SKM-1 (cell line): ENCODE data around the gene SUPT5H.

Source experiments
- DNase-seq: peaks from one replicate; lab custom pipeline; 2025; ENCODE audit not compliant: unreplicated experiment; lab: John Stamatoyannopoulos, UW

Gene SUPT5H

DNA sequence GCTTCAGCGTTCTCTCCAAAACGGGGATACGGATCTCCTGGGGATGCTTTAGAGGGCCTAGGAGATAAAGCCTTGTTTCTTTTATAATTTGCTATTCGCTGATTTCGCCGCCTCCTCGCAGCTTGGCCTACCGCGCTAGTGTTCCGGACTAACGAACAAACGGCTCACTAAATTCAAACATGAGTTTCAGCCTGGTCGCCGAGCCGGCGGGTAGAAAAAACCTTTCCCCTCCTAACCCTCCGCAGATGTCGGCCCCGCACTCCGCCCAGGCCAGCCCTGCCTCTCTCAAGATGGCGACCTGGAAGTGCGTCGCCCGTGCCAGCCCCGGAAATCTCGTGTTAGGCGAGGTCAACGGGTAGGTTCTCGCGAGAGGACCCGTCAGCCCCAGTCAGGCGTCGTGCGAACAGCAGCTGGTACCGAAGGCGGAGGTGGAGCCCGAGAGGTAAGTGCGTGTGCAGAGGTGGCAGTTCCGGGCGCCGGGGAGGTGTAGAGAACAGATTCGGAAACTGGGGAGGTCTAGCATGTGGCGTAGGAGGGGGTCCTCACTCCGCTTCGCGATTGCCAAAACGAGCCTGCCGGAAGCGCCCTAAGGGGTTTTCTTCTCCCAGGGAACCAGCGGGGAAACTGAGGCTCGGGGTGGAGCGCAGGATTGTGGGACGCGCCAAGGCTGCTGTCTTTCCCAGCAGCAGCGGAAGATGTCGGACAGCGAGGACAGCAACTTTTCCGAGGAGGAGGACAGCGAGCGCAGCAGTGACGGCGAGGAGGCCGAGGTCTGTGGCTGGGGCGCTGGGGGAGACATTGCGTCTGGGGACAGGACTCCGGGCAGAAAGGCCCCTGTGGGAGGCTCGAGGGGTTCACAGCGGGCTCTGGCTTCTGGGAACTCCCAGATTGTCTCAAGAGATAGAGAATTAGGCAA, at the start of gene SUPT5H:
TSS of gene SUPT5H (plus strand) at position 387 of the 916 bp plus-strand sequence. CDS start at position 696, 309 bp downstream.
- DNase-seq, result peak; percentile 93

DNA sequence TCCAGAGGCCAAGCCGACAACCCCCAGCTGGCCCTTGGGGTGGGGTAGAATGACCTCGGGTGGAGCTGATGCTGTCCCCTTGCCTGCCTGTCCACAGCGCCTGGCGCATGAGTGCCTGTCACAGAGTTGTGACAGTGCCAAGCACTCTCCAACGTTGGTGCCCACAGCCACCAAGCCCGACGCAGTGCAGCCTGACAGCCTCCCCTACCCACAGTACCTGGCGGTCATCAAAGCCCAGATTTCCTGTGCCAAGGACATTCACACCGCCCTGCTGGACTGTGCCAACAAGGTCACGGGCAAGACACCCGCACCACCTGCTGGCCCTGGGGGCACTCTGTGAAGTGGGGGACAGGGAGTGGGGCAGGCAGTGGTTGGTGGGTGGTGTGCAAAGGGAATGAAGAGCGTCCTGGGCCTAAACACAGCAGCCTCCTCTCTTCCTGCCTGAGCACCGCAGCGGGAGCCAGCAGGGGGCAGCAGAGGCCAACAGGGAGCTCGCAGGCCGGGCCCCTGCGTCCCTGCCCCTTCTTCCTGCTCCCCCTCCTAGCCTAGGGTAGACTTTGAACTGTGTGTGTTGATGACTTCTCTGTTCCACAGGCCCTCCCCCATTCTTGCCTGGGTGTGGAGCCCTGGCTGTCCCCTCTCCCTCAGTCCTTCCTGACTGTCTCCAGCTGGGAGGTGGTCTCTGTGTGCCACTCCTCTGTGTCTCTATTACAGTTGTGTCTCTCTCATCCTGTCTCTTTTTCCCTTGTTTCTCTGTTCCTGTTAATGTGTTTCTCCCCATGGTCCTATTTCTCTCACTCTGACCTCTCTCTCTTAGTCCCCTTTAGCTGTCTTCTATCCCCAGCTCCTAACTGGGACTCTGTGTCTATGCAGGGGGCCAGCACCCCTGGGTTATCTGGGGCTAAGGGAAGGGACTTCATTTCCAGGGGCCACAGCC, 47.8 kb upstream of the SUPT5H start:
- peak; percentile 77 for DNase-seq

DNA sequence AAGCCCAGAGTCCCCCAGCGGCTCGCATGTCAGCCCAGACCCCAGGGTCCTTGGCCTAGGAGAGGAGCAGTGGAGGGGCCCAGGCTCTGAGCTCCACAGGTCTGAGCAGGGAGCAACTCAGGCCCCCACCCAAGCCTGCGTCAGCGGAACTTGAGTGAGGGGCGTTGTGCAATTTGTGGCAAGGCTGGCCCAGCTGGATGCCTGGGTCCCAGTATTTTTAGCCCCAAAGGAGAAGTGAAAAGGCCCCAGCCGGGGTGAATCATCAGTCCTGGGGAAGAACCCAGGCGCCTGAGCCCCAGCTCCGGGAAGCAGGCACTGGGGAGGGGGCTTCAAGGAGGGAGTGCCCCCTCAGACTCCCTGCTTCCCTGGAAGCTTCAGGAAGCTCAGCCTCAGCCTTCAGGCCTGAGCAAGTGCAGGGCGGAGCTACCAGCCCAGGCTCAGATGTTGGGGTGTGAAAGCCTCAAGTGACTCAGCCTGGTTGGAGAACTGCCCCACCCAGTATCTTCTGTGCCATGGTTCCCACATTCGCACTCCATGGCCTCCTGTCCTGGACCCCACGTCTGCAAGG, 47.0 kb upstream of the SUPT5H start:
- peak; percentile 73 for DNase-seq

DNA sequence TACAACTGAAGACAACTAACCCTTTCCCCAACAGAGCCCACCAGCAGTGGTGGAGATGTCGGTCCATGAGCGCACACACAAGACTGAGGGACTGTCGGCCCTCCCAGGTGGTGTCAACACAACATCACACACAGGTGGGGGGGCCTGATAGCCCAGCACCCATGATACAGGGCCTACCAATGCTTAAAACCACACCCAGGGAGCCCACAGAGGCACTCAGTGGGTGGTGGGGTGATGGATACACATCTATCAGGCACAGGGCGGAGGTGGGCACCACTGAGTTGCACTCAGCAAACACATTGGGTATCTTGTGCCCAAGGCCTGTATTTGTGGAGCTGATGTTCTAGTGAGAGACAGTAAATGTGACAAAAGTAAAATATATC, 45.7 kb upstream of the SUPT5H start:
- no peak for DNase-seq

DNA sequence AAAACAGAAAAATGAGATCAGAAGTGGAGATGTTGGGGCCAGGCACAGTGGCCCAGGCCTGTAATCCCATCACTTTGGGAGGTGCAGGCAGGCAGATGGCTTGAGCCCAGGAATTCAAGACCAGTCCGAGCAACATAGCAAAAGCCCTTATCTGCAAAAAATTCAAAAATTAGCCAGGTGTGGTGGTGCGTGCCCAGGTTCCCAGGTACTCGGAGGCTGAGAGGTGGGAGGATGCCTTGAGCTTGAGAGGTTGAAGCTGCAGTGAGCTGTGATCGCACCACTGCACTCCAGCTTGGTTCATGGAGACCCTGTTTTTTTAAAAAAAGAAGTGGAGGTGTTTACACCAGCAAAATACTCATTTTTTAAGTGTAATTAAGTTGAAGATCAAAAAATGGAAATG, 45.3 kb upstream of the SUPT5H start:
- no peak for DNase-seq

DNA sequence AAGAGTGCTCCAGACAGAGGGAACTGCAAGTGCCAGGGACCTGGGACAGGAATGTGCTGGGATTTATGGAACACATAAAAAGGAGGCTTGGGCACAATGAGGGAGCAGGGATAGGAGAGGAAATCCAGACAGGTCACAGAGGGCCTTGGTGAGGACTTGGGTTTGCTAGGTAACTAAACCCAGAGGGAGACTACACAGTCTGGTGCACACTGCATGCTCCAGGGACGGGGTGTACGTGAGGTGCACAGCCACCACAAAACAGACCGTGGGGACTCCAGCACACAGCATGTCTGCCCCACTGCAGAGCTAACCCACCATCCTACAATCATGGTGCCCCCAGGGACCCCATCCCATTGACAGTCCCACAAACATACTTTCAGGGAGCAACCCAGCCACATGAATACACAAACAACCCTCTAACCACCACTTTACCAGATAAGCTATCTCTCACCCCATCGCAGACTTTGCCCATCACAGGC, 44.3 kb upstream of the SUPT5H start:
- no peak for DNase-seq

DNA sequence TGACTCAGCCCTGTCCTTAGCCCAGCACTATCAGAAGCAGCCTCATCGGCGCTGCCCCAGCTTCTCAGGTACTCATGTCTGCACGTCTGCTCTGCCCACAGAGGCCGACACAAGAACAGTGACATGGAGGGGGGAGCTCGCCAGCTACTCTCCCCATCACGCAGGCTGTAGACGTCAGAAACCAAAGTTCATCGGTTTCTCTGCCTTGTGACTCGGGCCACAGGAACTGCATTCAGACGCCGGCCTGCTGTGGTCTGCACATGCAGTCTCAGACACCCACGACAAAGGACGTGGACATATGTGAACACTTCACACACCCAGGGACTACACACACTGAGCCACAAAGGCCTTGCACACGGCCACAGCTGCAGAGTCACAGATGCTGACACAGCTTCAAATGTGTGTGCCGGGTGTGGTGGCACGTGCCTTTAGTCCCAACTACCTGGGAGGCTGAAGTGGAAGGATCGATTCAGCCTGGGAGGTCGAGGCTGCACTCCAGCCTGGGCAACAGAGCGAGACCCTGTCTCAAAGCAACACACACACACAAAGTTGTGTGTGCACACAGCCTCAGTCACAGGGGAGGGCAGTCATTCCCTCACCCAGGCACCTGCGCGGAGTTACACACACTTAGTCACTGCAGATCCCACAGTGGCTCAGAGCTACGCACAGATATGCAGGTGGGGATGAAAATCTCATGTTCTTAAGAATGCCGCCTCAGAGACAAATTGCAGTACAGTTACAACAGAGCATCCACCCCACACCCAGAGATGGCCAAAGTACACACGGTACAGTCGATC, 43.6 kb upstream of the SUPT5H start:
- no peak for DNase-seq

DNA sequence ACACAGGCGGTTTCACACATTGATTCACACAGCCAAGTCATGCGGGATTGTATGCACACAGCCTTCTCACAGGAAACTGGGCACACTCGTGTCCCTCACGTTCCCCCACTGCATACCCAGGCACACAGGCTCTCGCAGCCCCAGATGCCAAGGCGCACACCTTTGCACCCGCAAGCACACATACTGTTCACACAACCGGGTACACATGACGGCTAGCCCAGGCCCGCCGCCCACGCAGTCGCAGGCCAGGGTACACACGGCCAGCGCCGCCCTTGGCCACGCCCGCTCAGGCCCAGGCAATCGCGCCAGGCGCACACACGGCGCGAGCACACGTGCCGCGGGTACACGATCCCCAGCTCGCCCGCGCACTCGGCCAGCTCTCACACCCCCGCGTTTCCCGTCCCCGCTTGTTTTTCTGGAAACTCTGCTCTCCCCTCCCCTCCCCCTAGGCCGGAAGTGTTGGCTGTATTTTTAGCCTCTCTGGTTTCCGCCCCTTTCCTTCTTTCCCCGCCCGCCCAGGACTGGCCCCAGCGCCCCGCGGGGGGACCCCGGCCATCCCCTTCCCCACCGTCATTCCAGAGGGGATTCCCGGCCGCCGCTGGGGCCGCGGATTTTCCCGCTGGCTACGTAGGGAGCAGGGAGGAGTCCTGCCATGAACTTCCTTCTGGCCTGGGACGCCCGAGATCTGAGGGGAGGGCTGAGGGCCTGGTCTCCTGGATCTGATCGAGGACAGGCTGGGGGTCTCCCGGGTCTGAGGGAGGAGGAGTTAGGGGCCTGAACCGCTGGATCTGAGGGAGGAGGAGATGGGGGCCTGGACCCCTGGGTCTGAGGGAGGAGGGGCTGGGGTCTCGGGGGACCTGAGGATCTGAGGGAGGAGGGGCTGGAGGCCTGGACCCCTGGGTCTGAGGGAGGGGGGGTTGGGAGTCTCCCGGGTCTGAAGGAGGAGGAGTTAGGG, 42.8 kb upstream of the SUPT5H start:
- DNase-seq, result peak; percentile 67

DNA sequence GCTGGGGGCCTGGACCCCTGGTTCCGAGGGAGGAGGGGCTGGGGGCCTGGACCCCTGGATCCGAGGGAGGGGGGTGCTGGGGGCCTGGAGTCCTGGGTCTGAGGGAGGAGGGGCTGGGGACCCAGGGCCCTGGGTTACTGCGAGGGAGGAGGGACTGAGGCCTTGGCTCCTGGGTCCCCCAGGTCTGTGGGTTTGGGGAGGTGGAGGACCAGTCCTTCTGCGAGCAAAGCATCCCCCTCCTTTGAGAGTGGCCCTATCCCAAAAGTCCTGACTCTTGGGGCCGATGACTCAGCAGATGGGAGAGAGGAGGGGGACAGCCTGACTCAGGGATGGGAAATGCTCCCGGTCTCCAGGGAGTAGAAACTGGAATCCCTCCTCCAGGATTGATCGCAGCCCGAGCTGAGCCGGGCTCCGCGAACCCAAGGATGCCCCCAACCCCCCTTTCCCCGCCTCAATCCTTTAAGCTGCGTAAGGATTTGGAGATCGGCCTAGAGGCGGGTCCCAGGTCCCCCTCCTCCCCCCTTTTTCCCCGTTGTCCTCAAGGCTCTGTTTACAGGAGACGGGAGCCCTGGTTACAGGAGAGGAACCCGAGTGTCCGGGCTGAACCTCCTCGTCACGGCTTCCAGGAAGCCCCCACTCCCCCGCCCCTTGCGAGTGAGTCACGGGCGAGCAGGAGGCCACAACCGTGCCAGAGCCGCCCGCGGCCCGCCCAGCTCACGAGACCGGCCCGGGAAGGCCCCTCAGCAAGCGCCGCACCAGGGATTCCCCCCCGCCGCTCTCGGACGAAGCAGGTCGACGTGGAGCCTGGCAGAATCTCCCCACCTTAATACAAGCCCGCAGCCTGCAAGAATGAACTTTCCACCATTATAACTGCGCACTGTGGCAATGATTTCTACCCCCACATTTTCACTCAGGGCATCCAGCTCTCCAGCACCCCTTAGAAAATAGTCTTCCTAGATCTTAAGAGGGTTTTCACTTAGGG, 41.8 kb upstream of the SUPT5H start:
- peak; percentile 58 for DNase-seq

DNA sequence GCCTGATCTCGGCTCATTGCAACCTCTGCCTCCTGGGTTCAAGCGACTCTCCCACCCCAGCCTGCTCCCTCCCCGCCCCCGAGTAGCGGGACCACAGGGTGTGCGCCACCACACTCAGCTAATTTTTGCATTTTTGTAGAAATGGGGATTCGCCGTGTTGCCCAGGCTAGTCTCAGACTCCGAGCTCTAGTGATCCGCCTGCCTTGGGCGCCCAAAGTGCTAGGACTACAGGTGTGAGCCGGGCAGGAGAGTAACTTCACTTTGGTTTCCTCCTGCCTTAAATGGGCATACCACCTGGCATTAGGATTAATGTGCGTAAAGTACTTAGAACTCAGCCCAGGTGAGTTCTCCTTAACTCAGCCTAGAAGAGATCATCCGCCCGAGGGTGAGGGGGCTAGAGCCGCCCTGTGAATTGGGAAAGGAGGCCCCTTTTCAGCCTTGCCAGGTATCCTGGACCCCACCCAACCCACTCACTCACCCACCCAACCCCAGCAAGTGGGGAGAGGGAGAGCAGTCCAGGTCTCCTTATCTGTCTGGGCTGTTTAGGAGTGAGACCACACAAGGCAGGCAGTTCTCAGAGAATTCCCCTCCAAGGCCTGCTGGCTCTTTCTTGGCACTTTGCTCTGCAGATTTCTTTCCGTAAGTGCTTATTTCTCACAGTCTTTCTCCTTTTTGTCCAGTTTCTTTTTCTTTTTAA, 40.0 kb upstream of the SUPT5H start:
- DNase-seq, result no peak

DNA sequence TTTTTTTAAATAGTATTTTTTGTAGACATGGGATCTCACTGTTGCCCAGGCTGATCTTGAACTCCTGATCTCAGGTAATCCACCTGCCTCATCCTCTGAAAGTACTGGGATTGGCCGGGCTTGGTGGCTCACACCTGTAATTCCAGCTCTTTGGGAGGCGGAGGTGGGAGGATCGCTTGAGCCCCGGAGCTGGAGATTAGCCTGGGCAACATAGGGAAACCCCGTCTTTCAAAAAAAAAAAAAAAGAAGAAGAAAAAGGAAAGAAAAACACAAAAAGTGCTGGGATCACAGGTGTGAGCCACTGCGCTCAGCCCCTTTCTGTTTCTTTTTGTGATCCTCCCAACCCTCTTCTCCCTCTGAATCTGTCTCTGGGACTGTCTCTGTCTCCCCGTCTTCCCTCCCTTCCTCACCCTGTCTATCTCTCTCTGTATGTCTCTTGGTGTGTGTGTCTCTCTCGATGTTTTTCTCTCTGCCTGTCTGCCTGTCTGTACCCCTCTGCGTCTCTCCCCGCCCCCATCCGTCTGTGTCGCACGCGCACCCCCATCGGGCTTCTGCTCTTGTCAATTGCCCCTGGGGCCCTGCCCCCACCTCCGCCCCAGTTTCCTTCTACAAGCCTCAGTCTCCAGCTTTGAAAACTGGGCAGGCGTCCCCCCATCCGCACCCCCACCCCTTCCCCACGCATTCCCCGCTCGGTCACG, 39.3 kb upstream of the SUPT5H start:
- DNase-seq, result no peak

DNA sequence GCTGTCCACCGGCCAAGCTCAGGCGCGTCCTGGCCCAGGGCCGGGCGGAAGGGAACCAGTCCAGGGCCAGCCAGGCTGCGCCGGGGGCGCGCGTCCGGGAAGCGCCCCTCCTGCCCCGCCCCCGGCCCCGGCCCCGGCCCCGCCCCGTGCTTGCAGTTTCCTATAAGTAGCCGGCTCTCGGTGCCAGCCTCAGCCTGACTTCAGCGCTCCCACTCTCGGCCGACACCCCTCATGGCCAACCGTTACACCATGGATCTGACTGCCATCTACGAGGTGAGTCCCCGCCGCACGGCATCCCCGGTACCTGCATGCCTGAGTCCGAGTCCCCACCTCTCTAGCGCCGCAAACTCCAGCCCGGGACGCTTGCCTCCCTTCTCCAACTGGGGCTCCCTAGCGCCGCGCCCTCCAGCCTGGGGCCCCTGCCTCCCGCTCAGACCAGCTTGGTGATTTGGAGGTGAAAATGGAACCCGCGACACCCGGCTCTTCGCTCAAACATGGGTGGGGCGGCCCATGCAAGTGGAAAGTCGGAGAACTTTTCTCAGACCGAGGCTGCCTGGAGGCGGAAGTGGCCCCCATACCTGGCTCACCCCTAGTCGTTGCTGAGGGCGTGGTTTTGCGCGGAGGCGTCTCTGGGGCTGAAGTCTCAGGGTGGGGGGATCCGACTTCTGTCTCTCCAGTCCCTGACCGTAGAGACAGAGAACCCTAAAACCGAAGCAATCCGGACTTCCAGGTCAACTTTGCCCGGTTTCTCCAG, 38.5 kb upstream of the SUPT5H start, which contains the start of gene ZFP36:
TSS of gene ZFP36 (plus strand) at position 192 of the 754 bp plus-strand sequence. CDS start at position 250, 58 bp downstream.
- peak; percentile 66 for DNase-seq

DNA sequence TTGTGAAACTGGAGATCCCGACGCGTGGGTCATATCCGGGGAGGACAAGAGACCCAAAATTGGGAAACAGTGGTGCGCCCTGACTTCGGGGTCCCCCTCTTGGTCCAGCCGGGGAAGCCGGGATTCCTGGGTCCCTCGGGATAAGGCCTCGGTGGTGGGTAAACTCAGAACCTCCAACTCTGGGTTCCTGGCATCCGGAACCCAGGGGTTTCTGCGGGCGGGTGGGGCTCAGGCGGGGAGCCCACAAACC, 38.0 kb upstream of the SUPT5H start:
- DNase-seq, result no peak

DNA sequence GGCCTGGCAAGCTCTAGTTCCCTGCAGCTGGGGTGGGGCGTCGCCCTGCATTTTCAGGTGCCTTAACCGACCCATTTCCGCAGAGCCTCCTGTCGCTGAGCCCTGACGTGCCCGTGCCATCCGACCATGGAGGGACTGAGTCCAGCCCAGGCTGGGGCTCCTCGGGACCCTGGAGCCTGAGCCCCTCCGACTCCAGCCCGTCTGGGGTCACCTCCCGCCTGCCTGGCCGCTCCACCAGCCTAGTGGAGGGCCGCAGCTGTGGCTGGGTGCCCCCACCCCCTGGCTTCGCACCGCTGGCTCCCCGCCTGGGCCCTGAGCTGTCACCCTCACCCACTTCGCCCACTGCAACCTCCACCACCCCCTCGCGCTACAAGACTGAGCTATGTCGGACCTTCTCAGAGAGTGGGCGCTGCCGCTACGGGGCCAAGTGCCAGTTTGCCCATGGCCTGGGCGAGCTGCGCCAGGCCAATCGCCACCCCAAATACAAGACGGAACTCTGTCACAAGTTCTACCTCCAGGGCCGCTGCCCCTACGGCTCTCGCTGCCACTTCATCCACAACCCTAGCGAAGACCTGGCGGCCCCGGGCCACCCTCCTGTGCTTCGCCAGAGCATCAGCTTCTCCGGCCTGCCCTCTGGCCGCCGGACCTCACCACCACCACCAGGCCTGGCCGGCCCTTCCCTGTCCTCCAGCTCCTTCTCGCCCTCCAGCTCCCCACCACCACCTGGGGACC, 37.6 kb upstream of the SUPT5H start:
- DNase-seq, result no peak

DNA sequence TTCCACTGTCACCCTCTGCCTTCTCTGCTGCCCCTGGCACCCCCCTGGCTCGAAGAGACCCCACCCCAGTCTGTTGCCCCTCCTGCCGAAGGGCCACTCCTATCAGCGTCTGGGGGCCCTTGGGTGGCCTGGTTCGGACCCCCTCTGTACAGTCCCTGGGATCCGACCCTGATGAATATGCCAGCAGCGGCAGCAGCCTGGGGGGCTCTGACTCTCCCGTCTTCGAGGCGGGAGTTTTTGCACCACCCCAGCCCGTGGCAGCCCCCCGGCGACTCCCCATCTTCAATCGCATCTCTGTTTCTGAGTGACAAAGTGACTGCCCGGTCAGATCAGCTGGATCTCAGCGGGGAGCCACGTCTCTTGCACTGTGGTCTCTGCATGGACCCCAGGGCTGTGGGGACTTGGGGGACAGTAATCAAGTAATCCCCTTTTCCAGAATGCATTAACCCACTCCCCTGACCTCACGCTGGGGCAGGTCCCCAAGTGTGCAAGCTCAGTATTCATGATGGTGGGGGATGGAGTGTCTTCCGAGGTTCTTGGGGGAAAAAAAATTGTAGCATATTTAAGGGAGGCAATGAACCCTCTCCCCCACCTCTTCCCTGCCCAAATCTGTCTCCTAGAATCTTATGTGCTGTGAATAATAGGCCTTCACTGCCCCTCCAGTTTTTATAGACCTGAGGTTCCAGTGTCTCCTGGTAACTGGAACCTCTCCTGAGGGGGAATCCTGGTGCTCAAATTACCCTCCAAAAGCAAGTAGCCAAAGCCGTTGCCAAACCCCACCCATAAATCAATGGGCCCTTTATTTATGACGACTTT, 36.8 kb upstream of the SUPT5H start:
- DNase-seq, result no peak
